D721Med (cell line): ENCODE data around the gene ST8SIA6.

Experiments used
- DNase-seq: peaks from one replicate; pipeline ENCODE4 v3.0.0; 2011; ENCODE audit warnings: low spot score; ENCODE audit not compliant: insufficient read length
- FAIRE-seq: peaks from 2 replicates; lab custom pipeline; 2011; peaks lifted over from hg19 to GRCh38; lab: Jason Lieb, UNC
- TF ChIP-seq, protein P1 (sequence below): IDR thresholded peaks from 2 replicates; pipeline ENCODE4 v1.5.1; 2012; ENCODE audit warnings: mild to moderate bottlenecking, control low read depth; ENCODE audit not compliant: insufficient read depth; ENCODE audit errors: missing control alignments

Gene ST8SIA6

DNA sequence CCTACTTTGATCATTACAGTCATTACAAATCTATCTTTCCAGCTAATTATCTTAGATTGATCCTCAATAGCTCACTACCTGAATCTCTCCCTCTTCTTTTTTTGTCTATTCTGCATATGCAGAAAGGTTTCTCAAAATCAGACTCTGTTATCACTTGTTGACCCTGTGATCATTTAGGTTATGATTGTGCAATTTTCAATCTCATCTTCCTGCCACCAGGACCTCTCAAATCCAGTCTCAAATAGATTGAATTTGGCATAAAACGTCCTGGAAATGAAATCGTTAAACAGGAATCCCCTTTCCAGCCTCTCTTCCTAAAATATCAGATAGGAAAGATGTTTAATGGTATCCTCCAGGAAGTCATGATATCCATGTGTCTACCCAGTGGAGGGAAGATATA is 96.6 kb downstream of the ST8SIA6 start:
- TF ChIP-seq, protein P1, sequence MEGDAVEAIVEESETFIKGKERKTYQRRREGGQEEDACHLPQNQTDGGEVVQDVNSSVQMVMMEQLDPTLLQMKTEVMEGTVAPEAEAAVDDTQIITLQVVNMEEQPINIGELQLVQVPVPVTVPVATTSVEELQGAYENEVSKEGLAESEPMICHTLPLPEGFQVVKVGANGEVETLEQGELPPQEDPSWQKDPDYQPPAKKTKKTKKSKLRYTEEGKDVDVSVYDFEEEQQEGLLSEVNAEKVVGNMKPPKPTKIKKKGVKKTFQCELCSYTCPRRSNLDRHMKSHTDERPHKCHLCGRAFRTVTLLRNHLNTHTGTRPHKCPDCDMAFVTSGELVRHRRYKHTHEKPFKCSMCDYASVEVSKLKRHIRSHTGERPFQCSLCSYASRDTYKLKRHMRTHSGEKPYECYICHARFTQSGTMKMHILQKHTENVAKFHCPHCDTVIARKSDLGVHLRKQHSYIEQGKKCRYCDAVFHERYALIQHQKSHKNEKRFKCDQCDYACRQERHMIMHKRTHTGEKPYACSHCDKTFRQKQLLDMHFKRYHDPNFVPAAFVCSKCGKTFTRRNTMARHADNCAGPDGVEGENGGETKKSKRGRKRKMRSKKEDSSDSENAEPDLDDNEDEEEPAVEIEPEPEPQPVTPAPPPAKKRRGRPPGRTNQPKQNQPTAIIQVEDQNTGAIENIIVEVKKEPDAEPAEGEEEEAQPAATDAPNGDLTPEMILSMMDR = no peak
- no peak for FAIRE-seq
- no peak for DNase-seq

DNA sequence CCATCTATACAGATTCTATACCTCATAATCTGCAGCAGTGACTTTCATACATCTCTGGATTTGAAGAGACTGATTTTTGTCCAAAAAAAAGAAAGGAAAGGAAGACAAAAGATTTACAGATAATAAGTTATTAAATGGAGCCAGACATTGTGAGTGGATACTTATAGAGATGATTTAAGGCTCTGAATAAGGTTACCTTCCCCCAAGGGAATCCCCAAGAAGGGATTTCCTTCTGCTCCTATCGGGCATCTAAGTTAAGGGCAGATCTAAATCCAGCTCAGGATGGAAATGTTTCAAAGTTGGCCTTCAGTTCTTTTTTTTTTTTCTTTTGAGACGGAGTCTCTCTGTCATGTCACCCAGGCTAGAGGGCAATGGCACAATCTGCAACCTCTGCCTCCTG is 97.6 kb downstream of the ST8SIA6 start:
- FAIRE-seq (no peak), DNase-seq (no peak)
- TF ChIP-seq, protein P1 = no peak

DNA sequence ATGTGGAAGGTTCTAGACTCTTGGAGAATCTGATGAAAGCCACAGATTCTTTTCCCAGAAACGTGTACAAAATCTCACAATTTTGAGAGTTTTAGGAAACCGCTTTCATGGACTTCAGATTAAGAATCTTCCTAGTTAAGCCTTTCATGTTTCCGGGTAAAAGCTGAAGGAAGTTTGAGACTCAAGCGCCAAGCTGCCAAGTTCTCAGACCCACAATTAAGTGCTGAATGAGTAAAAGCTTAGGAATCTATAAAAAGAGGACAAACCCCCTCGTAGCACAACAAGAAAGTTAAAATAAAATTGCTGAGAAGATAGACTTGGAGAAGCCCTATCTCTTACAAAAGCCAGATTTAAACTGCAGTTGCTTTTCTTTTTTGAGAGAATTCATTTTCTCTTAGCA is 99.6 kb downstream of the ST8SIA6 start:
- FAIRE-seq = no peak
- DNase-seq = no peak
- TF ChIP-seq, protein P1 = no peak

DNA sequence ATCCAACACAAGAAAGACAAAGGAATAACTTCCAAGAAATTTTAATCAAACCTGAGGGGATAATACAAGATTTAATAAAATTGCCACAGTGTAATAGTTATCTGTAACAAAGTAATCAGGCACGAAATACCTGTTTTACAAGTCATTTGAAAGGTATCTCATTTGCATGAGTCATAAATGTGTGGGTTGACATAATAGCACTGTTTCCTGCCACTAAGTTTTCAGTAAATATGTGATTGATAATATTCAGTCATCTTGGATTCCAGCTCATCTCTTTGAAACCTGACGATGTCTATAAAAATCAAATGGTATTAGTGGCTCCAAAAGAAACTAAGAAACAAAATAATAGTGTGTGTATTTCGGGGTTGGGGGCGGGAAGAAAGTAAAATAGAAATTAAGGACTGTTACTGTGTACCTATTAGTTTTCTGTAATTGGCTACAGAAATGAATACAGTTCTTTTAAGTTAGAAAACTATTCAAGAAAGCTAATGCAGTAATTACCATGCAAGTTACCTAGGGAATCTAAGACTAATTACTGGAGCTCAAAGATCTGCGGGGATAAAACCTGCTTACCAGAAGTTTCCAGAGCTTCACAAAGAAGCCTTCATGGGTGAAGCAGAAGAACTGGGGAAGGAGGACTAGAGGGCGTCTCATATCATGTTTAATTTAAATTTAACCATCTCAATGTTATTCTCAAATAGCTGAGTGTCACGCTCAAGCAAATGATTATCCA is 100.7 kb downstream of the ST8SIA6 start:
- no peak for FAIRE-seq

GRCh38 chr10:17352583-17352982 is 101.8 kb downstream of the ST8SIA6 start:
- DNase-seq (no peak), FAIRE-seq (no peak)
- TF ChIP-seq, protein P1 = no peak

More for the DNA sequence above, 100.7 kb downstream of the ST8SIA6 start:
- TF ChIP-seq, protein P1 = no peak
- DNase-seq = no peak

GRCh38 chr10:17351506-17351905 is 102.9 kb downstream of the ST8SIA6 start:
- DNase-seq (no peak), FAIRE-seq (peak; percentile 11)
- TF ChIP-seq, protein P1 = no peak

DNA sequence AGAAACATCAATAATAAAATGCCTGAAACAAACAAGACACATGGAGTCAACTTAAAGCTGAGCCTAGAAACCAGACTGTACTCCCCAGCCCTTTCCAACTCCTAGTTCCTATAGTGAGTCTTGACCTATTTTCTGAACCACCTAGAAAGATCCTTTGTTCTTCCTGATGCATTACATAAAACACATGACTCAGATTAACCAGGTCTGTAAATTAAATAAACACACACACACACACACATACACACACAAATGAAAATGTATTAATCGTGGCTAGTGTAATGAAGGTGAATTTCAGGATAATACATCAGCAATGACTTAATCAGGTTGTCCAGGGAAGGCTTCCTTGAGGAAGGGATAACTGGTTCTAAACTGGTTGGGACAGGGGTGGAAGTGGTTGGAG is 104.7 kb downstream of the ST8SIA6 start:
- no peak for DNase-seq
- FAIRE-seq = no peak
- TF ChIP-seq, protein P1 = no peak
